NCI-H1105 treated with DMSO at 0.1 percent for 48 hours (cell line): ENCODE data around the gene COG2.
"Not testable (repeated sequence)": the region's sequence is repeated elsewhere in the genome, so short reads cannot be mapped to it uniquely, and the experiment has no call there.

Experiments
- DNase-seq: peaks from one replicate; lab custom pipeline; 2025; lab: John Stamatoyannopoulos, UW

COG2 gene

DNA sequence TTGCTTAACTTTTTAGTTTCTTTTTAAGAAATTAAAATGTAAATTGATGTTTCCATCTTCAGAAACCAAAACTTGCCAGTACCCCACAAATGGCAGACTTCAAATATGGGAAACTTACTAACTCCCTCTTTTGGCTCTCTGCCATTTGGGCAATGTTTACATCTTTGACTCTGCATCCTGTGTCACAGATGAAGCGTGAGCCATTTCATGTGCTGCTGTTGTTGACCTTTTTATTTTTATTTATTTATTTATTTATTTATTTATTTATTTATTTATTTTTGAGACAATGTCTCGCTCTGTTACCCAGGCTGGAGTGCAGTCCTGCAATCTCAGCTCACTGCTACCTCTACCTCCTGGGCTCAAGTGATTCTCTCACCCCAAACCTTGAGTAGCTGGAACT, 16.0 kb upstream of the COG2 start:
- DNase-seq = no peak

DNA sequence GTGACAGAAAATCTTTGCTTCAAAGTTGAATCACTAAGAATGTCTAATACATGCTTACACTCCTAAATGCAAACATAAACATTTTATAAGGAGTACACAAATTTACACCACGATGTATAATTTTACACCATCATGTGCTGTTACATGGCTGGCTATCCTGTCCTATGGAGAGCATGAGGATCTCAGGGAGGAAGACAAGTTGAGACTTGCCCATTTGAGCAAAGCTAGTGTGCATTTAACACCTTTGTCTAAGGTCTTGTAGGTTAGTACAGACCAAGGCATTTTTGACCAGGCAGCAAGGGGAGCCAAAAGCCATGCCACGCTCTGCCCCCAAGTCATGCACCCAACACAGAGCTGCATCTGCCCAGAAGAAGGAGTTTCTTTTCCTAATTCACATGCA, 14.5 kb upstream of the COG2 start:
- peak; percentile 9 for DNase-seq

DNA sequence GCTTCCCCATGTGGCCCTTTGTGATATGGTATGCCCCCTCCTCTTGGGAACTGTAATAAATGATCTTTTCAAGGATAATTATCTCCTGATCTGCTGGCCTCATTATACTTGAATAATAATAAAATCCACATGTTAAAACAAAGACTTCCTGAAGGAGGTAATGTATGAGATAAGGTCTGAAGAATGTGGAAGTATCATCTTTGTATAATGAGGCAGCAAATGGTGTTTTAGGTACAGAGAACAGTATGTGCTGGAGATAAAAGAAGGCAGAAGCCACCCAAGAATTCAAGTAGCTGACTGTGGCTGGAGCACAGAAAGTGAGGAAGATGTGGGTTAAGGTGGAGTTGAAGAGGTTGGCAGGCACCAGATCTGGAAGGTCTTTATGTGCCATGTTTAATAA, 12.8 kb upstream of the COG2 start:
- DNase-seq = no peak

DNA sequence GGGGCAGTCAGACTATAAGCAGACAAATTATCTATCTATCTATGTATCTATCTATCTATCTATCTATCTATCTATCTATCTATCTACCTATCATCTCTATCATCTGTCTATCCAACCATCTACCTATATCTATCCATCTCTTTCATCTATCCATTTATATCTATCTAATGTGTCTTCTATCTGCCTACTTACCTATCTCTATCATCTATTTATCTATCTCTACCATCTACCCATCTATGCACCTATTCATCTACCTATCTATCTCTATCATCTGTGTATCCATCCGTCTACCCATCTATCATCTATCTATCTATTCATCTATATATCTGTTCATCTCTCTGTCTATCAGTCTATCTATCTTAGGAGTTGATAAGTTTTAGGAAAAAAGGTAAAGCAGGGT, 10.8 kb upstream of the COG2 start:
- no peak for DNase-seq

DNA sequence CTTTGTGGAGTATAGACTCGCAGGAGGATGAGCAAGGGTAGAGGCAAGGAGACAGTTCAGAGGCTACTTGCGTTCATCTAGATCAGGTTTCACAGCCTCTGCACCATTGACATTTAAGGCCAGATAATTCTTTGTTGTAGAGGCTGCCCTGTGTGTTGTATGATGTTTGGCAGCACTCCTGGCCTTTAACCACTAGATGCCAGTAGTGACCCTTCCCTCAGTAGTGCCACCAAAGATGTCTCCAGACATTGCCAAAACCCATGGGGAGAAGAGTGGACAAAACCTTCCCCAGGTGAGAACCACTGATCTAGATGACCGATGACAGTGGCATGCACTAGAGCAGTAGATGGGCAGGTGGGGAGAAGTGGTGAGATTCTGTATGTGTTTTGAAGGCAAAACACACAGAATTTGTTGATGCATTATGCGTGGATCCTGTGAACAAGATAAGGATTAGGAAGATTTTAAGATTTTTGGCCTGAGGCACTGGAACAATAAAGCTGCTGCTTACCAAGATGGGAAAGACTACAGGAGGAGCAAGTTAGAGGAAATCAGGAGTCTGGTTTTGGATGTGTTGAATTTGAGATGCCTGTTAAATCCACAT, 9.9 kb upstream of the COG2 start:
- DNase-seq = peak; percentile 8

DNA sequence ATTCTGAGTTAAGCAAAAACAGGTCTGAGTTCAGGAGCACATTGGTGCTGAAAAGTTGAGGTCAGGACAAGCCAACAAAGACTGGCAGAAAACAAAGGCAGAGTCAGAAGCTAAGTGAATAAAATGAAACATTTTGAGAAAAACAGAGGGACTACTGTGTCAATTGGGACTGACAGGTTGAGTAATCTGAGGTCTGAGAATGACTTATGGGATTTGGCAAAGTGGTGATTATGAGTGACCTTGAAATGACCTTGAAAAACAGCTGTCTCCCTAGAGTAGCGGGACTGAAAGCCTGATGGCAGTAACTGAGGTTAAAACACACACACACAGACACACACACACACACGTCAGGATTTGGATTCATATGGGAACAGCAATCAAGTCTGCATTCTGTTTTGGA, 8.8 kb upstream of the COG2 start:
- no peak for DNase-seq

DNA sequence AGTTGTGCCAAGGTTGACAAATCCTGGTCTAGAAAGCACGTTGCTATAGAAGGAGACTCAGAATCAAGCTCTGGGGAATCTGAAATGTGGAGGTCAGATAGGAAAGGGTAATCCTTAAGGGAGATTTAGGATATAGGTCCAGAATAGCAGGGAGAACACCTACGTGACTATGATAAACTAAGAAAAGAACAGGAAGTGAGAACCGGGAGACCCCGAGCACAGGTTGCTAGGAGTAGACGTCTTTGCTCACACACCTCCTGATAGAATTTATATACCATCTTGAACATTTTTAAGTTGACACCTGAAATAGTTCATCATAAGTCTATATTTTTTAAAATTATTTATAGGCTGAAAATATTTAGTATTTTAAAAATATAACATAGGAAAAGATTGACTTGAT, 7.9 kb upstream of the COG2 start:
- DNase-seq = no peak

DNA sequence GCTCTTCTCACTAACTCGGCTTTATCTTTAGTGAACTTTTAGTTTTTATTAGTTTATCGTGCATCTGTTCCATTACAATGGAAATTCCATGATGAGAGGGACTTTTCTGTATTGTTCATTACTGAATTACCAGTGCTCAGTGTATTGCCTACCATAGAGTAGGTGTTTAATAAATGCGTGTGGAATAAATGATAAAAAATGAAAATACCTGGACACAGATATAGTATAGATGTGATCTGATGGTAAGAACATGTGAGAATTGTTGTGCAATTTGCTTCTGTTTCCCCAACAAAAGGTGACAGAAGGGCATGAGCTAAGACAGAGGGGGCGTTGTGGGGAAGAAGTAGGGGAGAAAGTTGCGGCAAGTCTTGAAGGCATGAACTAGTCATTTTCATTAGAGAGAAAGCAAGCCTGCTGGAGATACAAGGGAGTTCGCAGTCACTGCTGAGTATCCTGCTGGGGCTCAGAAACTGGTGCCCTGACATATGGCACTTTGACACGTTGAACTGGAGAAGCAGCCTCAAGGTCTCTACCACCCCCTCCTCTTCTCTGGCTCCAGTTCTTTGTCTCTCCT, 5.6 kb upstream of the COG2 start:
- DNase-seq = no peak

DNA sequence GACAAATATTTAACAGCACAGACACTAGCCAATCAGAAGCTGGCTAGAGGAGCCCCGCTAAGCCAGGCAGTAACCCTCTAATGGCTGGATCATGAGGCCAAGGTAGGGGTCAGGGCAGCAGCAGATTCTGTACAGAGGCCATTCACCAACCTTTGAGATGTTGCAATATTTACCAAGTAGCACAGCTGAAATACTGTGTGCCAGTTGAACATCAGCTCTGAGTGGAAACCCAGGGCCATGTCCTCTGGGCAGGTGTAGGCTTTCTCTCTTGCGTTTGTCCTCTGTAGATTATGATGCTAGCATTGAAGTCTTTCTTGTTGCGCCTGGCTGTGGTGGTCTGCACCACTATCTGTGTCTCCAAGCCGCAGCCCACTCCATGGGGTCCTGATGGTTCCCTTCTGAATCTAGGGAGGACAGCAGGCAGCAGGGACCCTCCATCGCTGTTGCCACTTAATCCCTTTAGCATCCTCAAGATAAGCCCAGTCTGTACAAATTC, 2.5 kb upstream of the COG2 start:
- no peak for DNase-seq

DNA sequence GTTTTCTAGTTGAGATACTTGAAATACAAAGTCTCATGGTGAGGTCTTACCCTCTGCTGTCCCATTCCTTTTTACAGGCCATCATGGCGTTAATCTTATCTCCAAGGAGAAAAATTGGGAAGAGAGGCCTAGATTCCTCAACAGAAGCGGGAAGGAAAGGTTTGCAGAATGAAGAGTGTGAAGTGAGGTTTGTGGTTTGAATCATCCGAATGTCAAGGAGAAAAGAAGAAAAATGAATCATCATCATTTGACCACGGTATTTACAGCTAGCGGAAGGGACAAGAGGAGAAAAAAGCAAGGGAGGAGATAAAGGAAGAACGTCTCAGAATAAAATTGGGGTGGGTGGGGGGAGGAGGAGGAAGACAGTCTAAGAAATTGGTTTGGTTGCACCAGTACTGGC, 935 bp upstream of the COG2 start:
- no peak for DNase-seq

DNA sequence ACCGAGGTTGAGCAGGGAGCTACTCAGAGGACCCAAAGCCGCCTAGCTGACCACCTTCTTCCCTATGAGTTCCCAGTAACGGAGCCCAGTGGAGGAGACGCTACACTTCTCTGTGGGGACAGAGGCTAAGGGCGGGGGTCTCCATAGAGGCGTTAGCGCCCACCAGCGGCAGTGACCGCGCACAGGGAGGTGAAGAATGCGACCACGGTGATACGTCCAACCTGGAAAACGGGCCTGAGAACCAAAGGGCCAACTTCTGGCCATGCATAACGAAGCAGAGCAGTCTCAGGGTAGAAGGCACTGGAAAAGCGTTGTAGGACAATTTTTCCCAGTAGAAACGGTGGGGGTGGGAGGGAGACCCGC, 400 bp upstream of the COG2 start:
- DNase-seq = no peak

DNA sequence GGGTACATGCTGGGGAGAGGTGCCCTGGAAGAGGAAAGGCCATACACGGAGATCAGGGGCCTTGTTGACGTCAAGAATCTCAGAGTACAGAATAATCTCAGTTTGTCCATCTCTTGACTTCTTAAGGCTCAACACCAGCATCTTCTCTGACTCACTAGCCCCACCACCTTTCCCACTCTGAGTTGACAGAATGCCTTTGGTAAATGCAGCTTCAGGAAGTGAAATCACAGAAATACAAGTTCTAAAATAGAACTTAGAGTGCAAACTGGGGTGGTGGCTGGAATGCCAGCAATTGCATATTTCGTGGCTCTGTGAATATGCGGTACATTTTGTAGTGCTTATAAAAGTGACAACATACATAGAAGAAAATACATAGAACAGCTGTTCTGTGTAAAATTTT, 1.6 kb downstream of the COG2 start:
- DNase-seq = no peak

DNA sequence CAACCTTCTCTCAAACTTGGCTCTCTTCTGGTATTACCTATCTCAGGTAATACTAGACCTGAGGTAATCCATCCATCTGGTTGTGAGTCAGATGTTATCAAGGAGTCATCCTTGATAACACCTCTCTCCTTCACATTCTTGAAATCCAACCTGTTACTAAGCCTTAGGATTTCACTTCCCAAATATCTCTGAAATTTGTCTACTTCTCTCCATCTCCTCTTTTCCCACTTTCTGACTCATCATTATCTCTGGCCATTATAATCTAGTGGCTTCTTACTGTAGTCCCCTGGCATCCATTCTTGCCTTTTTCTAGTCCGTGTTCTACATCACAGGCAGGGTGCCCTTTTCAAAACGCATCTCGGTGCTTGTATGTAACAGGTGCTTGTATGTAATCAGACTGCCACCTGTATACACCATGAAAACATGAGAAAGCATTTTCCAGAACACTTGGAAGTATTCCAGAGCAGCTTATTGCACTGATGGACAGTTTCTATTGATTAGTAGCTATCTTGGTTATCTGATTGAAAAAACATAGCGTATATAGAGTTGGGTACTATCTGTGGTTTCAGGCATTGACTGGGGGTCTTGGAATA, 4.5 kb downstream of the COG2 start:
- DNase-seq = no peak

DNA sequence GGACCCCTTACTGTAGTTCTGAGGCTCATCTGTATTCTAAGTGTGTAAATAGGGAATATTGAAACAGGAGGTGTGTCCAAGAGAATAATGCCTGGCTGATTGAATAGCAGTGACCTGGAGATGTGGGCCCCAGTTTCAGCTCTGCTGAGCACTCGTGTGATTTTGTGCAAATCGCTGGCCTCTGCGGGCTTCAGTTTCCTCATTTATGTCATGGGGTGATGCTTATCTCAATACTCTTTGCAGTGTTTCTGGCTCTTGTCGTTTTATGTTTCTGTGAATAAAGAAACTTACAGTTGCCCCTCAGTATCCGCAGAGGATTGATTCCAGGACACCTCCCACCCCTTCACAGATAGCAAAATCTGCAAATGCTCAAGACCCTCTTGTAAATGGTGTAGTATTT, 5.0 kb downstream of the COG2 start:
- no peak for DNase-seq

DNA sequence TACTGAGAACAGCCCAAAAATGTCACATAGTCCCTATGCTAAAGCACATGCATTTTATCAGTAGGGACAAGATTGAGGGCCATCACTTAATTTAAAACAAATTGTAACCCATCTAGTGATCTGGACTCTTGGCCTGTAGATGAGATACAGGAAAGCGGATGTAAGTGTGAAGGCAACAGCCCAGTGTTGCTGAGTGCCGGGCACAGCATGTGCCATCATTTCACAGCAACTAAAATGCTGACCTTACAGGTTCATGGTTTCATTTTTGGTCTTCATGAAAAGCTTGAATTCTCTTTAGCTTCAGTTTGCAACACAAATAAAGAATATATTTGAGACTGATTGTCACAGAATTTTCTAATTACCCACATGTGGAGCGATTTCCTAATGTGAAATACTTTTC, 5.8 kb downstream of the COG2 start:
- no peak for DNase-seq

DNA sequence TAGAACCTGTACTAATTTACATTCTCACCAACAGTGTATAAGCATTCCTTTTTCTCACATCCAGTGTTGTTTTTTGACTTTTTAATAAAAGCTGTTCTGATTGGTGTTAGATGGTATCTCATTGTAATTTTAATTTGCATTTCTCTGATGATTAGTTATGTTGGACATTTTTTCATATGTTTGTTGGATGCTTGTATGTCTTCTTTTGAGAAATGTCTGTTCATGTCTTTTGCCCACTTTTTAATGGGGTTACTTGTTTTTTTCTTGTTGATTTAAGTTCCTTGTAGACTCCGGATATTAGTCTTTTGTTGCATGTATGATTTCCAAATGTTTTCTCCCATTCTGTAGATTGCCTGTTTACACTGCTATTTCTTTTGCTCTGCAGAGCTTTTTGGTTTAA, 8.0 kb downstream of the COG2 start:
- no peak for DNase-seq

DNA sequence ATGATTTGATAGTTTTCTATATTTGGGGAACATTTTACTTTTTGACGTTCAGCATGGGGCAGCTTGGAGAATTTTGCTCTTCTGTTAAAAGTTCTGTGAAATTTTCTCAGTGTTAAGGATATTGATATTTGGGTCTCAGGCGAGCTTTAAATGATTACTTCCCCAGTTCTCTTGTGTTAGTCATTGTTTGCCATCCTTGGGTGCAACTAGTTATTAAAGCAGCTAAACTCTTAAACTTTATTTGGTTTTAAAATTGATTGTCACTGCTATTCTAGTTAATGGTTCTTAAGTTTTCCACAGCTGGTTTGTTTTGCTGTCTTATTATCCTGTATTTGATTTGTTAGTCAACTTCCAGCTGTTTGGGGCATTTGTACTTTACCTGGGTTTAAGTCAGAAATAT, 9.0 kb downstream of the COG2 start:
- no peak for DNase-seq

DNA sequence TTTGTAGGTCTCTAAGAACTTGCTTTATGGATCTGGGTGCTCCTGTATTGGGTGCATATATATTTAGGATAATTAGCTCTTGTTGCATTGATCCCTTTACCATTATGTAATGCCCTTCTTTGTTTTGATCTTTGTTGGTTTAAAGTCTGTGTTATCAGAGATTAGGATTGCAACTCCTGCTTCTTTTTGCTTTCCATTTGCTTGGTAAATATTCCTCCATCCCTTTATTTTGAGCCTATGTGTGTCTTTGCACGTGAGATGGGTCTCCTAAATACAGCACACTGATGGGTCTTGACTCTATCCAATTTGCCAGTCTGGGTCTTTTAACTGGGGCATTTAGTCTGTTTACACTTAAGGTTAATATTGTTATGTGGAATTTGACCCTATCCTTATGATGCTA, 14.4 kb downstream of the COG2 start:
- not testable (repeated sequence) for DNase-seq

DNA sequence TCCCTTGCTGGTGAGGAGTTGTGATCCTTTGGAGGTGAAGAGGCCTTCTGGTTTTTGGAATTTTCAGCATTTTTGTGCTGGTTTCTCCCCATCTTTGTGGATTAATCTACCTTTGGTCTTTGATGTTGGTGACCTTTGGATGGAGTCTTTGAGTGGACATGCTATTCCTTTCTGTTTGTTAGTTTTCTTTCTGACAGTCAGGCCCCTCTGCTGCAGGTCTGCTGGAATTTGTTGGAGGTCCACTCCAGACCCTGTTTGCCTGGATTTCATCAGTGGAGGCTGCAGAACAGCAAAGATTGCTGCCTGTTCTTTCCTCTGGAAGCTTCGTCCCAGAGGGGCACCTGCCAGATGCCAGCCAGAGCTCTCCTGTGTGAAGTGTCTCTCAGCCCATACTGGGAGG, 15.8 kb downstream of the COG2 start:
- not testable (repeated sequence) for DNase-seq

DNA sequence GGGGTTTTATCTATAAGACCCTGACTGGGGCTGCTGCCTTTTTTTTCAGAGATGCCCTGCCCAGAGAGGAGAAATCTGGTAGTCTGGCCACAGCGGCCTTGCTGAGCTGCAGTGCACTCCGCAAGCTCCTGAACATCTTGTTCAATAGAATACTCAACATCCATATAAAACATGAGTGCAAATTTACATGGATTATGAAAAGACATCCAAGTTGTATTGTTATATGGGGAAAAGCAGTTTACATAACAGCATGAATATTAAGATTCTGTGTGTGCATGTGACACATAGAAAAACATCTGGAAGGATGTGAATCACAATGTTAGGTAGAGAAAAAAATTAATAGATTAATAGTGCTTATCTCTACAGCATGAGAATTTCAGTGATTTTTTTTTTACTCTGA, 16.4 kb downstream of the COG2 start:
- DNase-seq = no peak

DNA sequence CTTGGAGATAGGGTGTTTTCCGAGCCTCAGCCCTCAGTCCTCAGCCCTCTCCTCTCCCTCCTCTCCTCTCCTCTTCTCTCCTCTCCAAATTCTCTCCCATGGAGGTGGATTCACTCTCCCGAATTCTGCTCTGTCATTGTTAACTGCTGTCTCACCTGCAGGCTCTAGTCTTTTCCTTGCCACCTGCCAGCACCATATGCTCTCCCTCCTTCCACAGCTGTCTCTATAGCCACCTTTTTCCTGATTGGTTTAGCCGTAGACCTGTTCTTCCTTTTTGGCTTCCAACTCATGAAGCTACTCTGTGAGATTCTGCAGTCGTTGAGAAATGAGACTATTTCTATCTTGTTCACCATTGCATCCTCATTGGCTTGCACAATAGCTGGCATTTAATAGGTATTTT, 19.7 kb downstream of the COG2 start:
- no peak for DNase-seq

DNA sequence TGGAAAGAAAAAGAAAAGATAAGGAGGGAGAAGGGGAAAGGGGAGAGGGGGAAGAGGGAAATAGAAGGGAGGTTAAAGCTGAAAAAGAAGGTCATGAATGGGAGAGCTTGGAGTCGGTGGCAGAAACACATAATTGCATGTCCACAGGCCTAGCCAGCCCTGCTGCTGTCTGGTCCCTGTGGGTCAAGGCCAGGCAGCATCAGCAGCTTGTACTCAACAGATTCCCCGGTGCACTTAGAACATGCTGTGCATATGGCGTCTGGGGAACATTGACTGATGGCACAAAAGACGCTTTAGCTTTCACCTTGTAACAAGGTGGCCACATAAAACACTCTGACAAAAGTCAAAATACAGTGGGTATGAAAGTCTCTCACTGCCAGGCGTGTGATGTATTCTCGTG, 25.9 kb downstream of the COG2 start:
- DNase-seq = no peak

DNA sequence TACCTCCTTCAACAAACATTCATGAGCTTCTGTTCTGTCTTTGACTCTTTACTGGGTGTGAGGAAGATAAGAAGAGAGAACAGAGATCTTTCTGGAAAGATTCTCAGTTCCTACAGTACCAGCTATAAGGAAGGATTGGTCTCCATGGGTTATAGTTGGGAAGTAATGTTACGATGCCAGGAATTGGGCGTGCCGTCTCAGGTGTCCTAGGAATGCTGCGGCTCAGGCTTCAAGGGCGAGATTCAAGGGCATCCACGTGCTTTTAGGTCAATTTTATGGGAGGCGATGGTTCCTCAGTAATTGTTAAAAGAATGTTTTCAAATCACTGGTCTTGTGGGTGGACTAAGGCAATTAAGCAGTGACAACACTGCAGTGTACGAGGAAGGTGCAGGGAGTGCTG, 27.3 kb downstream of the COG2 start:
- no peak for DNase-seq

DNA sequence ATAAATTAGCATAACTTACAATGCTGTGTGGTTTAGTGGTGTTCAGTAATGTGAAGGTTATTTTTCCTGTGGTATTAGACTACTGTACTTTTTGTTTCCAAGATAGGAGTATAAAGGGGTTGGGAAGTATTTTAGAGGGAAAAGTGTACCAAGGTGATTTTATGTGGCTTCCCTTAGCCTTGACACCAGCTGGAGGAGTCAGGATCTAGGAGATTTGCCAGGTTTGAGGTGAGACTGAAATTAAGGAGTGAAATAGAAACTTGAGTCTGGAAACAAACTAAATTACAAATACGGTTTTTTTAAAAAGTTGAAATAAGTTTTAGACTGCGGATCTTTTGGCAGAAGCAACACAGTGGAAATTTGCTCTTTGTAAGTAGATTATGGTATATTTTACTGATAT, 32.3 kb downstream of the COG2 start:
- no peak for DNase-seq
